Right cardiac atrium (tissue), 5 donors: ENCODE measurements around the gene FCHSD1. TPM values are rescaled to one million over a fixed set of nuclear protein-coding genes. Genes with fewer than 3 reads are reported as not detected.

Source experiments
- ATAC-seq, 2 donors: fragments of 200-7000 bp; cut with Tn5 transposase; one replicate each; pipeline versions ENCODE4 v1.8.0 to v1.9.1; 2020; ENCODE audit warnings: moderate library complexity in 2 of 2, mild to moderate bottlenecking in 1 of 2
- DNase-seq, 3 donors: peaks; one replicate each; pipeline ENCODE4 v3.0.0-alpha.2; 2020
- H3K27ac ChIP-seq: one replicate; pipeline ENCODE4 v1.5.1; 2013; ENCODE audit warnings: mild to moderate bottlenecking, low read length, control low read depth, moderate library complexity
- H3K27me3 ChIP-seq: one replicate; pipeline ENCODE4 v1.6.1; 2013; ENCODE audit not compliant: control insufficient read depth, insufficient read depth
- H3K4me1 ChIP-seq: one replicate; pipeline ENCODE4 v1.6.1; 2013; ENCODE audit warnings: low read length; ENCODE audit not compliant: control insufficient read depth, insufficient read depth
- H3K4me3 ChIP-seq: one replicate; pipeline ENCODE4 v1.5.1; 2013; ENCODE audit warnings: low read length, control low read depth
- H3K9me3 ChIP-seq: one replicate; pipeline ENCODE4 v1.6.1; 2013; ENCODE audit warnings: low read length; ENCODE audit not compliant: control insufficient read depth
- WGBS: extraction: QIAGEN DNeasy Blood & Tissue Kit; methylation state at CpG from one replicate; pipeline ENCODE4 v1.1.7; 2013; 5-methylcytosine and 5-hydroxymethylcytosine counted together
- intact Hi-C, 4 donors: fragments of 100-400 bp; cut with DNase I; formaldehyde crosslinking; loops; one replicate each; pipeline versions ENCODE4 v1.11.0 to v1.14.0; 2022 to 2023
- polyA plus RNA-seq: library from polyadenylated mRNA; stranded (reverse); fragments of 200-250 nt; gene quantifications from one replicate; pipeline ENCODE4 v1.2.3, GENCODE V29; 2013
- total RNA-seq, 4 donors: library from RNA; stranded (reverse); fragmentation: NEBNext Ultra II Directional; extraction: Animal tissue kit (Norgen Biotek cat#: 25700); gene quantifications; one replicate each; pipeline ENCODE4 v1.2.1, GENCODE V29; 2021
- donor health status: healthy with polysubstance abuse.
- donor health status: DM: no; HTN: yes; CAD: no.
- donor health status: DM: no; HTN: no; CAD: no.
- donor health status: DM: no; HTN: yes; CAD: no; lungs with severe emphysema.
- donor health status: DM: yes; HTN: yes; CAD: no.

Gene FCHSD1
- total and polyA plus RNA-seq, 5 donors = 3.8 to 6.7 (median 4.3) TPM

DNA sequence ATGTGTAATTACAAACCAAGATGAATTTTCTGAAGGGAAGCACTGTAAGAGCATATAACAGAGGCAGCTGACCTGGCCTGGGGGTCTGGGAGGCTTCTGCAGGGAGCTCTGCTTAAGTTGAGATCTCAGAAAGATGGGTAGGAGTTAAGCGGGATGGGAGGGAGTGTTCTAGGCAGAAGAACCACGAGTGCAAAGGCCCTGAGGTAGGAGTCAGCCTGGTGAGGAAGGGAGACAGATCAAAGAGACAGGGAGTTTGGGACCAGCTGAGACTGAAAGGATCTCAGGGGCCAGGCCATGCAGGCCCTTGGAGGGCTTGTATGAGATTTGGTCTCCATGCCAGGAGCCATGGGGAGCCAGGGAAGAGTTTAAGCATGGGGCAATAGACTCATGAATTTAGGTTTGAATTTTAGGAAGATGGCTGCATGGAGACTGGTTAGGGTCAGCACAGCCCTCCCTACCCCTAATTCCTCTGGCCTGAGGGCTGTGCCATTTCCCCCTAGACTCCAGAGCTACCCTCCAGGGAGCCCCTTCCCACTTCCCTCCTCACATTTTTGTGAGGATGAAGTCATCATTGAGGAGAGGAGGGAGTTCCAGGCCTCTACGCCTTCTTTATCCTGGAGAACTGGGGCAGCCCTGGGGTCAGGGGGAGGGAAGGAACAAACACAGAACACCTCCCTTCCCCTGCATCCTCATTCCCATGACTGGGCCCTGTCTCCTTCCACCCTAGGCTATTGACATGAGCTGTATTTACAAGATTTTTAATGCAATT lies 35.6 kb upstream of the FCHSD1 start:
- WGBS = 66% methylated on average over 3 of the region's 3 CpGs
- H3K27ac ChIP-seq = peak overlapping the region; percentile 34
- H3K27me3 ChIP-seq = no peaks in the 10 kb centered on the region

GRCh38 chr5:141685591-141685990 lies 34.4 kb upstream of the FCHSD1 start:
- ATAC-seq = no peak
- intact Hi-C loops = no loop called here
- no peak overlapping the region for H3K4me3 ChIP-seq

More for the DNA sequence above, 35.6 kb upstream of the FCHSD1 start:
- DNase-seq (no peak), ATAC-seq (no peak)
- Histone ChIP-seq H3K9me3 (no peaks in the 10 kb centered on the region), H3K4me1 (no peaks in the 10 kb centered on the region), H3K4me3 (no peak overlapping the region)
- intact Hi-C loops = no loop called here

GRCh38 chr5:141683596-141684141 lies 32.5 kb upstream of the FCHSD1 start:
- H3K4me1 ChIP-seq = no peaks in the 10 kb centered on the region
- no peak overlapping the region for H3K4me3 ChIP-seq
- H3K9me3 ChIP-seq = no peaks in the 10 kb centered on the region
- DNase-seq = no peak
- H3K27me3 ChIP-seq = no peaks in the 10 kb centered on the region
- intact Hi-C loops = loop anchor here in 1 of 4 donors (5.0 kb wide), 1 partner anchor 269 kb away; no protein-coding TSS in a partner anchor
- H3K27ac ChIP-seq = no peak overlapping the region
- ATAC-seq = no peak

More at GRCh38 chr5:141685591-141685990, 34.4 kb upstream of the FCHSD1 start:
- Histone ChIP-seq H3K27ac (no peak overlapping the region), H3K9me3 (no peaks in the 10 kb centered on the region), H3K4me1 (no peaks in the 10 kb centered on the region), H3K27me3 (no peaks in the 10 kb centered on the region)
- DNase-seq = no peak
- WGBS = 60% methylated on average over 1 of the region's 1 CpG

DNA sequence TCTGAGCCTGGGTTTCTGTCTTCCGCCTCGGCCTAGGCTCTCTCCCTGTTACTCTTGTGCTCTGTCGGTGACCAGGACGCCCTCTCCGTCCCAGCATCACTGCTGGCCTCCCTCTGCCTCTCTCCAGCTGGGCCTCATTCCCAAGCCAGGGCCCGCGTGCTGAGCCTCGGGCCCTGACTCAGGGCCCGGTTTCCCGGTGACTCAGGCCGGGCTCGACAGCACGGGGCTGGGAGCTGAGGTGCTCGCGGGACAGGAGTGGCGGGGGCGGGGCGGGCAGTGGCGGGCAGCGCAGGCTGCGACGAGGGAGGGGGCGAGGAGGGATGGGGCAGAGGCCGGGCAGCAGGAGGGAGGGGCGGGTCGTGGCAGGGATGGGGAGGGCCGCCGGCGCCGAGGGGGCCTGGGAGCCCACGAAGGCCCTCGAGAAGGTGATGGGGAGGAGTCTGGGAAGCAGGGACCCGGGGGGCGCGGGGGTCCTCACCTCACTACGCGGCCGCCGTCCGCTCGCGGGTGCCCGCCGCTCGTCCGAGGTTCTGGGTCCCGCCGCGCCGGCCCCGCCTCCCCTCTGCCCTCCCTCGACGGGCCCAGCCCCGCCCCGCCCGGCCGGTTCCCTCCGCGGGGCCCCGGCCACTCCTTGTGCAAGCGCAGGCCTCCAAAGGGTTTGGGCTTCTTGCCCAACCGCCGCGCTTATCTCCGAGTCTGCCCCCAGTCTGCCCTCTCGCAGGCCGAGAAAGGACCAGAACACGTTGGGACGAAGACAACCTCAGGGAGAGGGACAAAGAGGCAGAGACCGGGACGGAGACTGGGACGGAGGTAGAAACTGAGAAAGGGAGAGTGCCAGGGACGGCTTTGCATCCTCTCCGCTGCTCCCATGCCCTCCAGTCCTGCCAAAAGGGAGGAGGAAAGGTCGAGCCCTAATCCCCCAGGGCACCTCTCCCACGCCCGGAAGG lies 30.8 kb upstream of the FCHSD1 start, which contains the start of gene ARAP3:
Gene ARAP3 (minus strand): TSS at position 536 of the 947 bp plus-strand sequence. CDS start 1,744 bp downstream, outside the sequence.
- H3K27me3 ChIP-seq = no peaks in the 10 kb centered on the region
- WGBS = 4% methylated on average over 77 of the region's 77 CpGs
- H3K9me3 ChIP-seq = no peaks in the 10 kb centered on the region
- peak; percentile 94 to 97 (median 96) for DNase-seq
- H3K4me3 ChIP-seq = peak within 1 kb of the TSS; percentile 58
- H3K4me1 ChIP-seq = no peaks in the 10 kb centered on the region
- peak; percentile 89 to 93 for ATAC-seq
- intact Hi-C loops = loop anchor here in 1 of 4 donors (5.0 kb wide), 1 partner anchor 270 kb away; no protein-coding TSS in a partner anchor
- H3K27ac ChIP-seq = peak within 1 kb of the TSS; percentile 42

GRCh38 chr5:141681295-141681694 lies 30.1 kb upstream of the FCHSD1 start:
- Histone ChIP-seq H3K4me3 (peak overlapping the region; percentile 58), H3K27ac (peak overlapping the region; percentile 22), H3K4me1 (no peaks in the 10 kb centered on the region), H3K9me3 (no peaks in the 10 kb centered on the region), H3K27me3 (no peaks in the 10 kb centered on the region)
- ATAC-seq (no peak), DNase-seq (no peak)
- intact Hi-C loops = loop anchor here in 1 of 4 donors (5.0 kb wide), 1 partner anchor 271 kb away; no protein-coding TSS in a partner anchor
- 61% methylated on average over 2 of the region's 2 CpGs for WGBS

DNA sequence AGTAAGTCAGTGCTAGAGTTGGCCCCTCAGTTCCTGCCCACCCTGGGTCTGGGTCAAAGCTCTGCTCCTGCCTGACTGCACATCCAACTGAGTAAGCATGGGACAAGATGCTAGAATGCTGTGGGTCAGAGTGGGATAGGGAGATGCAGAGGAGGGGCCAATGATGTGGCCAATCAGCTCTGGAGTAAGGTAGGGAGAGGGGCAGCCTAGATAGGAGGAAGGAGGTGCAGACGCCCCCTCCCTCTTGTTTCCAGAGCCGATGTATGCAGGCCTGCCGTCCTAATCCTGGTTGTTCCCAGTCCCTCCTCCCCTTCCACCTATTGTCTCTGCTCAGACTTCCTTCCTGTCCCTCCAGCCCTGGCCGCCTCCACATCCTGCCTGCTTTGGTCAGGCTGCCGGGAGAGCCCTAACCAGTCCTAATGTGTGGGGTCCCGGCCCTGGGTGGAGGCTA lies 29.6 kb upstream of the FCHSD1 start:
- Histone ChIP-seq H3K9me3 (no peaks in the 10 kb centered on the region), H3K27ac (peak overlapping the region; percentile 22), H3K27me3 (no peaks in the 10 kb centered on the region), H3K4me1 (no peaks in the 10 kb centered on the region), H3K4me3 (peak overlapping the region; percentile 58)
- peak; percentile 77 to 84 for ATAC-seq
- peak; percentile 80 to 87 (median 86) for DNase-seq
- intact Hi-C loops = loop anchor here in 1 of 4 donors (5.0 kb wide), 1 partner anchor 272 kb away; no protein-coding TSS in a partner anchor
- 50% methylated on average over 6 of the region's 6 CpGs for WGBS

DNA sequence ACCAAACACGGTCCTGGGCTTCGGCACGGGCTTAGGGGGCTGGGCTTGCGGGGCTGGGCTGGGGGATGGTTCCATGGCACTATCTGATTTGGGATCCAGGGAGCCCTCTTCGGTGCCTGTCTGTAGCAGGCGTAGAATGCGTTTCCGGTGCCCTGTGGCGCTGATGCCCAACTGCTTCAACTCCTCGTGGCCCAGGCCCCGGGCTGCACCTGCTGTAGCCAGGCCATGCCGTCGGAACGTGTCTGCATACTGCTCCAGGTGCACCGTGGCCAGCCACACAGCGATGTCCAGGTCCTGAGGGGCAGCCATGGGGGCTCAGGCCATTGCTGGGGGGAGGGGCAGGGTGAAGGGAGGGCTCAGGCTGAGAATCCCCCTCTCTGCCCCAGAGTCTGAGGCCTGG lies 29.0 kb upstream of the FCHSD1 start:
- H3K9me3 ChIP-seq = no peaks in the 10 kb centered on the region
- ATAC-seq (no peak), DNase-seq (peak in 1 of 3 donors; percentile 66)
- H3K27me3 ChIP-seq = no peaks in the 10 kb centered on the region
- peak overlapping the region; percentile 9 for H3K27ac ChIP-seq
- 80% methylated on average over 16 of the region's 16 CpGs for WGBS
- intact Hi-C loops = loop anchor here in 1 of 4 donors (5.0 kb wide), 1 partner anchor 272 kb away; no protein-coding TSS in a partner anchor
- H3K4me1 ChIP-seq = no peaks in the 10 kb centered on the region
- H3K4me3 ChIP-seq = peak overlapping the region; percentile 1

DNA sequence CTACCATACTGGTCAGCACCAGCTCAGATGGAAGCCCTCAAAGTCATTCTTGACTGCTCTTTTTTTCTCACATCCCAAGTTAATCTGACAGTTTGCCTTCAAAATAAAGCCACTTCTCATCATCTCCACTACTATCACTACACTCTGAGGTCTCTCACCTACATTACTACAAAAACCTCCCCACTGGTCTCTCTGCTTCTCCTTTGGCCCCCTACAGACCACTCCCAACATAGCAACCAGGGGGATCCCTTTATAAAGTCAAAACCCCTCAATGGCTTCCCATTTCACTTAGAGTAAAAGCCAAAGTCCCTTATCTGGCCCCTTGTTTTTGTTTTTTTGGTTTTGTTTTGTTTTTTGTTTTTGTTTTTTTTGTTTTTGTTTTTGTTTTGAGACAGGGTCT lies 26.2 kb upstream of the FCHSD1 start:
- H3K4me1 ChIP-seq = no peaks in the 10 kb centered on the region
- intact Hi-C loops = no loop called here

DNA sequence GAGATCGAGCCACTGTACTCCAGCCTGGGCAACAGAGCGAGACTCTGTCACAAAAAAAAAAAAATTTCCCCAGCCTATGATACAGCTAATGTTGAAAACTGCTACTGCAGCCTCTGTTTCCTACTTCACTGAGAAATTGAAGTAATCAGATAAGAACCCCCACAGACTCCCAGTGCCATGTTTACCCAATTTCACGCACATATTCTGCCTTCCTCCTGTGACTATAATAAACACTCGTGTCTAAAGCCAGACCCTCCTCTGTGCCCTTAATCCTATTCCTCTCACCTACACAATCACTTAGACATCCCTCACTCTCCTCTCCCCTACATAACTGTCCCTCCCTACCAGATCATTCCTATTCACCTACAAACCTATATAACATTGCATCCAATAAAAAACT lies 24.5 kb upstream of the FCHSD1 start:
- DNase-seq (no peak), ATAC-seq (no peak)
- Histone ChIP-seq H3K27ac (no peak overlapping the region), H3K27me3 (no peaks in the 10 kb centered on the region), H3K4me1 (no peaks in the 10 kb centered on the region), H3K4me3 (no peak overlapping the region), H3K9me3 (no peaks in the 10 kb centered on the region)
- intact Hi-C loops = no loop called here
- WGBS = 79% methylated on average over 4 of the region's 4 CpGs

More for the DNA sequence above, 26.2 kb upstream of the FCHSD1 start:
- ATAC-seq (no peak), DNase-seq (no peak)
- Histone ChIP-seq H3K4me3 (no peak overlapping the region), H3K27ac (no peak overlapping the region), H3K9me3 (no peaks in the 10 kb centered on the region), H3K27me3 (no peaks in the 10 kb centered on the region)

DNA sequence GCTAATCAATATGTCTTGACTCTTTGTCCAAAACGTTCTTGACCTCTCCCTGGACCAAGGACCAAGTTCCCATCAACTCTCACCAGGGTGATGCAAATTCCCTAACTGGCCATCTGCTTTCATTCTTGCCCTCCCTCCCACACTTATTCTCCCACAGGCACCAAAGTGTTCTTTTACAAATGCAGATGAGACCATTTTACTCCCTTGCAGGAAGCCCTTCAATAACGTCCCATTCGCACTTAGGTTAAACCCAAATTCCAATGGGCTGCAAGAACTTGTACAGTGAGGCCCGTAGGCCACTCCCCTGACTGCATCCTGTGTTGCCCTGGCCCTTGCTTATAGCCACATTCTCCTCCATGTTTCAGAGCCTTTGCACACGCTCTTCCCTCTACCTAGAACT lies 23.5 kb upstream of the FCHSD1 start:
- ATAC-seq = no peak
- no peak overlapping the region for H3K27ac ChIP-seq

More for the DNA sequence above, 23.5 kb upstream of the FCHSD1 start:
- intact Hi-C loops = no loop called here
- Histone ChIP-seq H3K4me3 (no peak overlapping the region), H3K9me3 (no peaks in the 10 kb centered on the region), H3K4me1 (no peaks in the 10 kb centered on the region), H3K27me3 (no peaks in the 10 kb centered on the region)
- no peak for DNase-seq
- WGBS = 66% methylated on average over 5 of the region's 5 CpGs
